GM18909 (cell line): Measurements from ENCODE around the gene BTBD16.

ENCODE experiments used
- ATAC-seq: cut with Tn5 transposase; IDR thresholded peaks from one replicate; pipeline ENCODE4 v1.9.1; 2021; ENCODE audit warnings: mild to moderate bottlenecking; ENCODE audit not compliant: unreplicated experiment, poor library complexity

The BTBD16 gene

GRCh38 chr10:122246830-122247520 is 24.1 kb upstream of the BTBD16 start:
- no peak for ATAC-seq

GRCh38 chr10:122248356-122249302 is 22.5 kb upstream of the BTBD16 start:
- ATAC-seq: no peak

- ATAC-seq: no peak
Measured at GRCh38 chr10:122249303-122249850, 21.7 kb upstream of the BTBD16 start.

GRCh38 chr10:122249991-122250750 is 20.9 kb upstream of the BTBD16 start:
- ATAC-seq: no peak

GRCh38 chr10:122251459-122252255 is 19.4 kb upstream of the BTBD16 start:
- ATAC-seq: no peak

GRCh38 chr10:122252805-122253204 is 18.3 kb upstream of the BTBD16 start:
- no peak for ATAC-seq

GRCh38 chr10:122253605-122254004 is 17.5 kb upstream of the BTBD16 start:
- no peak for ATAC-seq

GRCh38 chr10:122254831-122255230 is 16.3 kb upstream of the BTBD16 start:
- no peak for ATAC-seq

GRCh38 chr10:122255509-122256301 is 15.4 kb upstream of the BTBD16 start:
- ATAC-seq: no peak

- no peak for ATAC-seq
Measured at GRCh38 chr10:122257041-122257440, 14.1 kb upstream of the BTBD16 start.

GRCh38 chr10:122258136-122259074 is 12.7 kb upstream of the BTBD16 start:
- ATAC-seq: no peak

GRCh38 chr10:122259075-122259466 is 12.0 kb upstream of the BTBD16 start:
- ATAC-seq: no peak

- ATAC-seq: no peak
Measured at GRCh38 chr10:122261584-122261983, 9.5 kb upstream of the BTBD16 start.

- ATAC-seq: no peak
Measured at GRCh38 chr10:122263971-122264370, 7.1 kb upstream of the BTBD16 start.

- ATAC-seq: no peak
Measured at GRCh38 chr10:122264436-122264835, 6.7 kb upstream of the BTBD16 start.

GRCh38 chr10:122264931-122265330 is 6.2 kb upstream of the BTBD16 start:
- ATAC-seq: no peak

- ATAC-seq: no peak
Measured at GRCh38 chr10:122265896-122266295, 5.2 kb upstream of the BTBD16 start.
